HL-60 (cell line): ENCODE data around the gene ALKBH5.

ENCODE experiments used
- DNase-seq, 2 experiments: peaks; one replicate each; pipeline ENCODE4 v3.0.0-alpha.2; 2010 to 2020; ENCODE audit warnings: low read depth in 1 of 2, low spot score in 1 of 2
- H3K27ac ChIP-seq: fragments of 250-450 bp; sonication (Bioruptor Pico); replicated peaks from 2 replicates; pipeline ENCODE4 v1.5.1; 2020; ENCODE audit warnings: mild to moderate bottlenecking, moderate library complexity
- H3K27me3 ChIP-seq: fragments of 250-450 bp; sonication (Bioruptor Pico); 2 replicates; pipeline ENCODE4 v1.5.1; 2021; ENCODE audit warnings: mild to moderate bottlenecking, moderate library complexity; ENCODE audit not compliant: insufficient read depth, poor library complexity, severe bottlenecking
- H3K4me3 ChIP-seq: replicated peaks from 2 replicates; pipeline ENCODE4 v1.5.1; 2011; ENCODE audit warnings: mild to moderate bottlenecking, control low read depth, low read length; ENCODE audit not compliant: insufficient read depth
- CTCF ChIP-seq: IDR thresholded peaks from one replicate; pipeline ENCODE4 v1.5.1; 2011; ENCODE audit warnings: low read length, control low read depth, inconsistent platforms; ENCODE audit not compliant: insufficient read depth
- GABPA ChIP-seq: IDR thresholded peaks from 2 replicates; pipeline ENCODE4 v1.6.1; 2012; ENCODE audit warnings: low read depth
- POLR2AphosphoS5 ChIP-seq: IDR thresholded peaks from 2 replicates; pipeline ENCODE4 v1.6.1; 2012; ENCODE audit warnings: low read depth
- SPI1 ChIP-seq: IDR thresholded peaks from 2 replicates; pipeline ENCODE4 v1.6.1; 2012; ENCODE audit warnings: low read depth, mild to moderate bottlenecking, borderline replicate concordance
- long read RNA-seq: library from polyadenylated mRNA; unstranded; transcript quantifications from one replicate; pipeline ENCODE4 v2.0.0, GENCODE V29; 2020
- TF ChIP-seq, protein P1 (sequence below): IDR thresholded peaks from 2 replicates; pipeline ENCODE4 v1.6.1; 2012; ENCODE audit warnings: low read depth; ENCODE audit not compliant: insufficient replicate concordance

Gene ALKBH5
- long read RNA-seq, transcript ALKBH5-201 (4 exons, 2,748 nt) = major isoform, 208 of 228 reads
- long read RNA-seq, partial matches to known transcripts = 3 of 228 reads
- long read RNA-seq, other reads (novel, unspliced or antisense) = 15 of 228 reads

DNA sequence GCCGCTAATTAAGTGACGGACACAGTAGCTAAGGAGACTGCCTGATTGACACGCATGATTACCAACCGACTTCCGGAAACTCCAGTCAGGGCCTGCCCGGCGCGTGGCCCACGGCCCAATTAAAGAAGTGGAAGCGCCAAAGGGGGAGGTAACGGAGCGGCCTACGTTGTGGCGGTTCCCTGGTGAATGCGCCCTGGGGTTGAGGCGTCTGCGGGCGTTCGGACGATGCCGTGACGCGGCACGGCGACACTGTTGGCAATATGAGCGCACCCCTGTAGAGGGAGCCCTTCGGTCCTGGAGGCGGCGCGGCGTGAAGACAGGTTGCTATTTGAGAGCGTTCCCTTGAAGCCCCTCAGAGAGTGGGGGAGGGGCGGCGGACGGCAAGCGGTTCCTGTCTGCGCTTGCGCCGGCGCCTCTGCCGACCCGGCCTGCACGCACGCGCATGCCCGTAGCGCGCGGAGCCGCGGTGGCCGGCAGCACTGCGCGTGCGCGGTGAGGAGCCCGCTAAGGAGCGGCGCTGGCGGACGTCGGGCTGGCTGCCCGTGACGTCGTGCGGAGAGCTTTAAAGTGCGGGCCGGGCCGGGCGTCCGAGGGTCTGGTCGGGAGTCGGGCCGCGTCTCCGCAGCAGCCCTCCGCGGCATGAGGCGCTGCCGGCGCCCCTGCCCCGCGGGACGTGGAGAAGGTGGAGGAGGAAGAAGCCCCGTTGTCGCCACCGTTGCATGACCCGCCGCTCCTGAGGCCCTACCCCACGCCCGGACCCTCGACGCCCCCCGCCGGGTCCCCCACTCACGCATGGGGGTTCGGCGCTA lies at the start of gene ALKBH5:
Gene ALKBH5 (plus strand): TSS at position 495 of the 809 bp plus-strand sequence. CDS start 416 bp downstream, outside the sequence.
- peak; percentile 80 to 95 for DNase-seq
- H3K4me3 ChIP-seq = peak within 1 kb of the TSS; percentile 69
- TF ChIP-seq POLR2AphosphoS5 (no peak), CTCF (no peak), GABPA (no peak), SPI1 (peak; percentile 30; the same call in 1 of the 2 replicates)
- TF ChIP-seq, protein P1, sequence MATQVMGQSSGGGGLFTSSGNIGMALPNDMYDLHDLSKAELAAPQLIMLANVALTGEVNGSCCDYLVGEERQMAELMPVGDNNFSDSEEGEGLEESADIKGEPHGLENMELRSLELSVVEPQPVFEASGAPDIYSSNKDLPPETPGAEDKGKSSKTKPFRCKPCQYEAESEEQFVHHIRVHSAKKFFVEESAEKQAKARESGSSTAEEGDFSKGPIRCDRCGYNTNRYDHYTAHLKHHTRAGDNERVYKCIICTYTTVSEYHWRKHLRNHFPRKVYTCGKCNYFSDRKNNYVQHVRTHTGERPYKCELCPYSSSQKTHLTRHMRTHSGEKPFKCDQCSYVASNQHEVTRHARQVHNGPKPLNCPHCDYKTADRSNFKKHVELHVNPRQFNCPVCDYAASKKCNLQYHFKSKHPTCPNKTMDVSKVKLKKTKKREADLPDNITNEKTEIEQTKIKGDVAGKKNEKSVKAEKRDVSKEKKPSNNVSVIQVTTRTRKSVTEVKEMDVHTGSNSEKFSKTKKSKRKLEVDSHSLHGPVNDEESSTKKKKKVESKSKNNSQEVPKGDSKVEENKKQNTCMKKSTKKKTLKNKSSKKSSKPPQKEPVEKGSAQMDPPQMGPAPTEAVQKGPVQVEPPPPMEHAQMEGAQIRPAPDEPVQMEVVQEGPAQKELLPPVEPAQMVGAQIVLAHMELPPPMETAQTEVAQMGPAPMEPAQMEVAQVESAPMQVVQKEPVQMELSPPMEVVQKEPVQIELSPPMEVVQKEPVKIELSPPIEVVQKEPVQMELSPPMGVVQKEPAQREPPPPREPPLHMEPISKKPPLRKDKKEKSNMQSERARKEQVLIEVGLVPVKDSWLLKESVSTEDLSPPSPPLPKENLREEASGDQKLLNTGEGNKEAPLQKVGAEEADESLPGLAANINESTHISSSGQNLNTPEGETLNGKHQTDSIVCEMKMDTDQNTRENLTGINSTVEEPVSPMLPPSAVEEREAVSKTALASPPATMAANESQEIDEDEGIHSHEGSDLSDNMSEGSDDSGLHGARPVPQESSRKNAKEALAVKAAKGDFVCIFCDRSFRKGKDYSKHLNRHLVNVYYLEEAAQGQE = no peak
- H3K27me3 ChIP-seq = no peaks in the 10 kb centered on the region
- peak within 1 kb of the TSS; percentile 99 for H3K27ac ChIP-seq

GRCh38 chr17:18136357-18136756 lies 47.3 kb upstream of the ALKBH5 start:
- DNase-seq = no peak
- H3K4me3 ChIP-seq = no peak overlapping the region
- H3K27me3 ChIP-seq = no peaks in the 10 kb centered on the region
- H3K27ac ChIP-seq = no peak overlapping the region
- TF ChIP-seq POLR2AphosphoS5 (no peak), GABPA (no peak), SPI1 (no peak), CTCF (no peak)
- TF ChIP-seq, protein P1 = no peak

- Histone ChIP-seq H3K4me3 (no peak overlapping the region), H3K27ac (no peak overlapping the region), H3K27me3 (no peaks in the 10 kb centered on the region)
- no peak for DNase-seq
- no peak for TF ChIP-seq GABPA
- TF ChIP-seq SPI1 = no peak
- TF ChIP-seq, protein P1 = no peak
- no peak for TF ChIP-seq POLR2AphosphoS5
- TF ChIP-seq CTCF = no peak
These were observed 45.4 kb upstream of the ALKBH5 start for GRCh38 chr17:18138065-18138749.
